Measurements from ENCODE around the gene MRPL55. TPM values are rescaled to one million over a fixed set of nuclear protein-coding genes. Genes with fewer than 3 reads are reported as not detected.

MRPL55 gene
- total and polyA plus RNA-seq, 2 of the 4 experiments (the other 2 are of a cell fraction), result 48.9 to 95.4 TPM

DNA sequence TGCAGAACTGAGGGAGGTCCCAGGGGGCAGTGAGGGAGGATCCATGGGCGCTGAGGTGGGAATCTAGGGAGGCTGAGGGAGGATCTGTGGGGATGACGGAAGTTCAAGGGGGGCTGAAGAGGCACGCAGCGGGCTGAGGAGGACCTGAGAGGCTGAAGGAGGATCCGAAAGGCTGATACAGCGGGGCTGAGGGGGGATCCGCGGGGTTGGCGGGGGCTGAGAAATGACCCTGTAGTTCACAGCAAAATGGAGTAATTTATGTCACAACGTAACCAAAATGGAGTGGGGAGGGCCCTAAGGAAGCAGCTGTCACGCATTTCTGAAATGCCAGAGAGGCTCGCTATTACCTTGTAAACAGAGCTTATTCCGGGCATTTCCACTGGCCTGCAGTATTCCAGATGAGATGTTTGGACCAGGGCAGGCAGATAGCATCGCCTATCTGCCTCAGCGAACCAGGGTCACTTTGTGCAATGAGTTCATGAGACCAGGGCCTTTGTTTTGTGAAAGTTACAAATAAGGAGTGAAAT is 926 bp upstream of the MRPL55 start:
- in situ Hi-C loops (cut with MboI; ENCODE audit: low sequenced_read_pairs), result no loop called here

More for the DNA sequence above, 926 bp upstream of the MRPL55 start:
- WGBS, 2 experiments (ENCODE audit: extremely low coverage in 2 of 2, insufficient read length in 1 of 2), result 36% methylated on average over 9 of the region's 15 CpGs; no CpG with 5 or more reads in 1 of the 2 experiments
- POLR2A ChIA-PET (ENCODE audit: unreplicated experiment), result no interaction called here
- Histone ChIP-seq H3K4me1 (ENCODE audit: control insufficient read depth, insufficient read depth, low read length) (peaks cover 3% of the 10 kb centered on the region), H3K18ac (ENCODE audit: low read depth, low read length) (no peak overlapping the region; the same call in 1 of the 2 replicates), H4K5ac (ENCODE audit: low read depth, low read length) (0 out of 2 replicates have a peak overlapping the region, but pooled peaks have one; percentile 39), H3K27ac (ENCODE audit: insufficient read depth, low read length) (peak overlapping the region; percentile 55), H3K9me3 (ENCODE audit: control insufficient read depth, insufficient read depth, low read length) (no peaks in the 10 kb centered on the region), H2BK20ac (ENCODE audit: low read depth, low read length) (no peak overlapping the region), H3K9me1 (ENCODE audit: insufficient read depth, low read length) (no peaks in the 10 kb centered on the region), H4K91ac (ENCODE audit: insufficient read depth, low read depth, low read length) (peak overlapping the region; percentile 34; the same call in 1 of the 2 replicates), H4K20me1 (ENCODE audit: insufficient read depth, low read length) (no peaks in the 10 kb centered on the region), H3K4ac (ENCODE audit: low read depth, low read length) (peak overlapping the region; percentile 80), H3K27me3 (ENCODE audit: control insufficient read depth, insufficient read depth, low read length) (no peaks in the 10 kb centered on the region), H3K9ac (ENCODE audit: low read depth, low read length) (peak overlapping the region; percentile 60), H3K56ac (ENCODE audit: extremely low read depth, insufficient read depth, low read length) (0 out of 2 replicates have a peak overlapping the region, but pooled peaks have one; percentile 22), H2BK15ac (ENCODE audit: low read depth, low read length) (no peak overlapping the region), H3K4me2 (ENCODE audit: low read depth, low read length) (peak overlapping the region; percentile 72), H4K8ac (ENCODE audit: low read depth in 2 of 2, low read length in 2 of 2) (peak overlapping the region in 1 of 2 experiments; percentile 54; a peak in 2 of 4 replicates), H3K4me3 (ENCODE audit: insufficient read depth, low read depth, low read length) (peak overlapping the region; percentile 86), H3K36me3 (ENCODE audit: control insufficient read depth, insufficient read depth, low read length) (peaks cover 13% of the 10 kb centered on the region), H3K14ac (replicated peaks; ENCODE audit: low read depth, low read length) (peak overlapping the region; percentile 81), H2AK5ac (ENCODE audit: low read depth, low read length) (peak overlapping the region; percentile 55; the same call in 1 of the 2 replicates), H3K79me1 (ENCODE audit: low read depth in 1 of 2, low read length in 2 of 2) (peaks cover 11 to 34% of the 10 kb centered on the region in 2 experiments; a peak in 3 of 4 replicates), H3K23ac (ENCODE audit: low read depth, low read length) (peak overlapping the region; percentile 63), H2AFZ (replicated peaks; ENCODE audit: low read length, poor library complexity) (peak overlapping the region; percentile 98), H2BK120ac (ENCODE audit: low read depth, low read length) (peak overlapping the region; percentile 43; the same call in 1 of the 2 replicates), H2AK9ac (replicated peaks; ENCODE audit: low read depth, low read length, poor library complexity) (peak overlapping the region; percentile 94), H2BK5ac (ENCODE audit: low read depth, low read length, poor library complexity, severe bottlenecking) (peak overlapping the region; percentile 60)
- ATAC-seq (ENCODE audit: low read depth), result peak; percentile 23
- peak; percentile 49 for DNase-seq
- dilution Hi-C loops (cut with HindIII; ENCODE audit: low sequenced_read_pairs, unreplicated experiment), result no loop called here
- TF ChIP-seq NFE2L2 (IDR thresholded peaks at IDR 0.05; ENCODE audit: low read depth, low read length) (no peak), RFX5 (IDR thresholded peaks at IDR 0.05; ENCODE audit: low read depth, low read length) (no peak), MXI1 (IDR thresholded peaks at IDR 0.05; ENCODE audit: borderline replicate concordance, low read depth, low read length) (no peak)
- TF ChIP-seq, protein P1, sequence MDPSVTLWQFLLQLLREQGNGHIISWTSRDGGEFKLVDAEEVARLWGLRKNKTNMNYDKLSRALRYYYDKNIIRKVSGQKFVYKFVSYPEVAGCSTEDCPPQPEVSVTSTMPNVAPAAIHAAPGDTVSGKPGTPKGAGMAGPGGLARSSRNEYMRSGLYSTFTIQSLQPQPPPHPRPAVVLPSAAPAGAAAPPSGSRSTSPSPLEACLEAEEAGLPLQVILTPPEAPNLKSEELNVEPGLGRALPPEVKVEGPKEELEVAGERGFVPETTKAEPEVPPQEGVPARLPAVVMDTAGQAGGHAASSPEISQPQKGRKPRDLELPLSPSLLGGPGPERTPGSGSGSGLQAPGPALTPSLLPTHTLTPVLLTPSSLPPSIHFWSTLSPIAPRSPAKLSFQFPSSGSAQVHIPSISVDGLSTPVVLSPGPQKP (IDR thresholded peaks at IDR 0.05; ENCODE audit: borderline replicate concordance, low read depth, low read length), result no peak
- TF ChIP-seq, protein P2, sequence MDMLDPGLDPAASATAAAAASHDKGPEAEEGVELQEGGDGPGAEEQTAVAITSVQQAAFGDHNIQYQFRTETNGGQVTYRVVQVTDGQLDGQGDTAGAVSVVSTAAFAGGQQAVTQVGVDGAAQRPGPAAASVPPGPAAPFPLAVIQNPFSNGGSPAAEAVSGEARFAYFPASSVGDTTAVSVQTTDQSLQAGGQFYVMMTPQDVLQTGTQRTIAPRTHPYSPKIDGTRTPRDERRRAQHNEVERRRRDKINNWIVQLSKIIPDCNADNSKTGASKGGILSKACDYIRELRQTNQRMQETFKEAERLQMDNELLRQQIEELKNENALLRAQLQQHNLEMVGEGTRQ (IDR thresholded peaks at IDR 0.05; ENCODE audit: low read depth, low read length), result no peak
- intact Hi-C loops (cut with micrococcal nuclease), result no loop called here
- no TSS peak for BruUV-seq (replicated peaks)
- CTCF ChIA-PET, result interaction anchor here (1.1 kb wide), 1 partner anchor 10 kb away, joined by 3 read pairs; no protein-coding TSS in a partner anchor
